OCI-LY7 (cell line): Measurements from ENCODE around the gene TBCB.

ENCODE experiments used
- EZH2phosphoT487 ChIP-seq: fragments of 200-600 bp; sonication (generic); IDR thresholded peaks from 2 replicates; pipeline ENCODE4 v1.6.1; 2018; ENCODE audit warnings: low read depth, borderline replicate concordance, mild to moderate bottlenecking, mixed run types, antibody characterized with exemption, low read length, moderate library complexity, mixed read lengths
- TF ChIP-seq, protein P1 (sequence below): fragments of 200-600 bp; sonication (generic); conservative IDR thresholded peaks from 2 replicates; pipeline ENCODE4 v1.5.1; 2014; ENCODE audit warnings: mild to moderate bottlenecking, antibody characterized with exemption, low read length, moderate library complexity, mixed read lengths

DNA sequence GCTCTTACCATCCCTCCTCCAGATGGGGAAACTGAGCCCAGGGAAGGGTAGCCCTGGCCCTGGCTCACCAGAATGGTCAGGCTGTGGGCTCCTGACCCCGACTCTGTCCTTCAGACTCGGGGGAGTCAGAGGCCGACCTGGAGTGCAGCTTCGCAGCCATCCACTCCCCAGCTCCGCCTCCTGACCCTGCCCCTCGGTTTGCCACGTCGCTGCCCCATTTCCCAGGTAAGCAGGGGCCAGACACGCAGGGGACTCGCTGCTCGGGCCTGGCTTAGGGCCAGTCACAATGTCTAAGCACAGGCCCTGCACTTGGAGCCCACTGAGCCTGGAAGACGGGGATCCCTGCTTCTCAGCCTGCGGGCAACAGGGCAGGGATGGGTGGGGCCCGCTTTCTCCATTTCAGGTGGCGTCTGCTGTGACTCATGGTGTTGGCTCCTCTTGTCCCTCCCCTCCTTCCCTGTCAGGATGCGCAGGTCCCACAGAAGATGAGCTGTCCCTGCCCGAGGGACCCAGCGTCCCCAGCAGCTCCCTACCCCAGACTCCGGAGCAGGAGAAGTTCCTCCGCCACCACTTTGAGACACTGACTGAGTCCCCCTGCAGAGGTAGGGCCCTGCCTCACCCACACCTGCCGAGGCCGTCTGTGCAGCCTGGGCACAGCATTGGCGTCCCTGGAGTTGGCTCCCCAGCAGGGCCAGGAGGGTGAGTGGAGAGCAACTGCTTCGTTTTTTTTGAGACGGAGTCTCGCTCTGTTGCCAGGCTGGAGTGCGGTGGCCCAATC is 13.5 kb upstream of the TBCB start:
- TF ChIP-seq EZH2phosphoT487: no peak
- TF ChIP-seq, protein P1, sequence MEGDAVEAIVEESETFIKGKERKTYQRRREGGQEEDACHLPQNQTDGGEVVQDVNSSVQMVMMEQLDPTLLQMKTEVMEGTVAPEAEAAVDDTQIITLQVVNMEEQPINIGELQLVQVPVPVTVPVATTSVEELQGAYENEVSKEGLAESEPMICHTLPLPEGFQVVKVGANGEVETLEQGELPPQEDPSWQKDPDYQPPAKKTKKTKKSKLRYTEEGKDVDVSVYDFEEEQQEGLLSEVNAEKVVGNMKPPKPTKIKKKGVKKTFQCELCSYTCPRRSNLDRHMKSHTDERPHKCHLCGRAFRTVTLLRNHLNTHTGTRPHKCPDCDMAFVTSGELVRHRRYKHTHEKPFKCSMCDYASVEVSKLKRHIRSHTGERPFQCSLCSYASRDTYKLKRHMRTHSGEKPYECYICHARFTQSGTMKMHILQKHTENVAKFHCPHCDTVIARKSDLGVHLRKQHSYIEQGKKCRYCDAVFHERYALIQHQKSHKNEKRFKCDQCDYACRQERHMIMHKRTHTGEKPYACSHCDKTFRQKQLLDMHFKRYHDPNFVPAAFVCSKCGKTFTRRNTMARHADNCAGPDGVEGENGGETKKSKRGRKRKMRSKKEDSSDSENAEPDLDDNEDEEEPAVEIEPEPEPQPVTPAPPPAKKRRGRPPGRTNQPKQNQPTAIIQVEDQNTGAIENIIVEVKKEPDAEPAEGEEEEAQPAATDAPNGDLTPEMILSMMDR: no peak
